Natural killer cell (primary cell): Measurements from ENCODE around the gene TTC31. TPM values are rescaled to one million over a fixed set of nuclear protein-coding genes. Genes with fewer than 3 reads are reported as not detected.

ENCODE experiments used
- ATAC-seq, 3 donors: fragments of 150-1000 bp in 2 of 3; fragments of 200-7000 bp in 1 of 3; cut with Tn5 transposase; 1 replicate in 1 of 3; 2 replicates in 2 of 3; pipeline ENCODE4 v1.10.0; 2021; ENCODE audit warnings: mild to moderate bottlenecking in 2 of 3, moderate library complexity in 2 of 3
- DNase-seq, 2 donors: peaks; one replicate each; pipeline versions ENCODE4 v3.0.0 to v3.0.0-alpha.2; 2013 to 2021; ENCODE audit warnings: mixed read lengths in 1 of 2
- H3K27ac ChIP-seq: one replicate; pipeline ENCODE4 v1.5.1; 2013; ENCODE audit warnings: mild to moderate bottlenecking, low read length
- H3K27me3 ChIP-seq: one replicate; pipeline ENCODE4 v1.6.1; 2013; ENCODE audit warnings: low read length; ENCODE audit not compliant: control insufficient read depth, insufficient read depth
- H3K36me3 ChIP-seq: one replicate; pipeline ENCODE4 v1.6.1; 2013; ENCODE audit warnings: low read length; ENCODE audit not compliant: control insufficient read depth, insufficient read depth
- H3K4me1 ChIP-seq: one replicate; pipeline ENCODE4 v1.6.1; 2013; ENCODE audit warnings: low read length; ENCODE audit not compliant: control insufficient read depth, insufficient read depth
- H3K4me3 ChIP-seq: one replicate; pipeline ENCODE4 v1.5.1; 2013; ENCODE audit warnings: low read length
- H3K9me3 ChIP-seq: one replicate; pipeline ENCODE4 v1.6.1; 2013; ENCODE audit warnings: low read length; ENCODE audit not compliant: control insufficient read depth, insufficient read depth
- H3K27ac Mint-ChIP-seq, 2 donors: one replicate each; pipeline ENCODE4 v1.8.0; 2022; ENCODE audit warnings: mild to moderate bottlenecking in 2 of 2, mixed read lengths in 2 of 2, moderate library complexity in 1 of 2
- H3K27me3 Mint-ChIP-seq, 2 donors: one replicate each; pipeline ENCODE4 v1.8.0; 2022; ENCODE audit warnings: low read depth in 2 of 2, mixed read lengths in 2 of 2
- H3K36me3 Mint-ChIP-seq: one replicate; pipeline ENCODE4 v1.8.0; 2022; ENCODE audit warnings: mixed read lengths
- H3K4me1 Mint-ChIP-seq, 2 donors: one replicate each; pipeline ENCODE4 v1.8.0; 2022; ENCODE audit warnings: mixed read lengths in 2 of 2
- H3K4me3 Mint-ChIP-seq: one replicate; pipeline ENCODE4 v1.8.0; 2022; ENCODE audit warnings: mild to moderate bottlenecking, moderate library complexity, mixed read lengths
- H3K9me3 Mint-ChIP-seq, 2 donors: one replicate each; pipeline ENCODE4 v1.8.0; 2022; ENCODE audit warnings: mixed read lengths in 2 of 2
- WGBS: methylation state at CpG from one replicate; pipeline ENCODE4 v1.1.7; 2013; ENCODE audit warnings: missing lambda C conversion rate; ENCODE audit not compliant: insufficient coverage; 5-methylcytosine and 5-hydroxymethylcytosine counted together
- intact Hi-C: fragments of 100-400 bp; cut with micrococcal nuclease; formaldehyde crosslinking; loops from one replicate; pipeline ENCODE4 v1.14.2; 2022
- total RNA-seq, 4 donors: library from RNA; stranded (reverse); fragments of 120-200 nt in 1 of 4; gene quantifications; one replicate each; pipeline versions ENCODE4 v1.2.3 to v1.2.4, GENCODE V29; 2013 to 2022
- TF ChIP-seq, protein P1 (sequence below): fragments of 200-600 bp; IDR thresholded peaks from one replicate; pipeline ENCODE4 v1.8.0; 2022; ENCODE audit warnings: antibody characterized with exemption

The TTC31 gene
- total RNA-seq, 3 donors from 2014 or later (not counting 1 experiment from before 2014, with no cell fraction given), result 51.3 to 59.7 (median 53.1) TPM

DNA sequence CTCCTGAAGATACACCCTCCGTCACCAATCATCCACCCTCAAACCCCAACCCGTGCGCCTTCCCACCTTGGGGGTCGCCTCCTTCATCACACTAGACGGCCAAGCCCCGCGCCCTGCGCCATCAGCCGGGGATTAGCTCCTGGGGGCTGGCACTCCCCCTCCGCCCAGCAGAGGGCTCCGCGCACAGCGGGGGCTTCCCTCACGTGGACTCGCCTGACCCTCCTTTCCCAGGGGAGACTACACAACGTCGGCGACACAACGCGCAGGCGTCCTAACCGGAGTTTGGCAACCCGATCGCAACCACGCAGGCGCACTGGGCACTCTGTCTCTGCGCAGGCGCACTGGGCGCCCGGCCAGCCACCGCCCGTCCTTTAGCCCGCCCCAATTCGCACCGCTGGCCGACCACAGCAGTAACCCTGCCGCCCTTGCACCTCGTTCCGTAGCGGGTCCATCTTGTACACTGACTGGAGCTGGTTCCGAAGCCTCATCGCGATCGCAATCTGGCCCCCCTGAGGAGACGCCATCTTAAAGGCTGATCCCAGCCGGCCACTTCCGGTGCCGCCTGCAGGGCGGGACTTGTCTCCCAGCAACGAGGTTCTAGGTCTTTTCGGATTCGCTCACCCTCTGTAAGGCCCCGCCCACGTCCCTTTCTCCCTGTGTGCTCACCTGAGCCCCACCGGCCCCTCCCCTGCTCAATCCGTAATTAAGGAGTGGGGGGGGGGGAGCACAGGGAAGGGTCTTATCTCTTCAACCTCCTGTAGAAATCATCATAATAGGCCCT lies 24.5 kb downstream of the TTC31 start, which contains the start of gene PCGF1:
PCGF1 (minus strand) TSS at position 551 of the 781 bp plus-strand sequence; CDS start at position 524, 27 bp downstream.
- TF ChIP-seq, protein P1, sequence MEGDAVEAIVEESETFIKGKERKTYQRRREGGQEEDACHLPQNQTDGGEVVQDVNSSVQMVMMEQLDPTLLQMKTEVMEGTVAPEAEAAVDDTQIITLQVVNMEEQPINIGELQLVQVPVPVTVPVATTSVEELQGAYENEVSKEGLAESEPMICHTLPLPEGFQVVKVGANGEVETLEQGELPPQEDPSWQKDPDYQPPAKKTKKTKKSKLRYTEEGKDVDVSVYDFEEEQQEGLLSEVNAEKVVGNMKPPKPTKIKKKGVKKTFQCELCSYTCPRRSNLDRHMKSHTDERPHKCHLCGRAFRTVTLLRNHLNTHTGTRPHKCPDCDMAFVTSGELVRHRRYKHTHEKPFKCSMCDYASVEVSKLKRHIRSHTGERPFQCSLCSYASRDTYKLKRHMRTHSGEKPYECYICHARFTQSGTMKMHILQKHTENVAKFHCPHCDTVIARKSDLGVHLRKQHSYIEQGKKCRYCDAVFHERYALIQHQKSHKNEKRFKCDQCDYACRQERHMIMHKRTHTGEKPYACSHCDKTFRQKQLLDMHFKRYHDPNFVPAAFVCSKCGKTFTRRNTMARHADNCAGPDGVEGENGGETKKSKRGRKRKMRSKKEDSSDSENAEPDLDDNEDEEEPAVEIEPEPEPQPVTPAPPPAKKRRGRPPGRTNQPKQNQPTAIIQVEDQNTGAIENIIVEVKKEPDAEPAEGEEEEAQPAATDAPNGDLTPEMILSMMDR, result no peak
- no peaks in the 10 kb centered on the region for H3K36me3 Mint-ChIP-seq
- Histone ChIP-seq H3K4me3 (peak within 1 kb of the TSS; percentile 86), H3K4me1 (peaks cover 46% of the 10 kb centered on the region), H3K27me3 (peaks cover 12% of the 10 kb centered on the region), H3K9me3 (no peaks in the 10 kb centered on the region), H3K36me3 (peaks cover 7% of the 10 kb centered on the region), H3K27ac (peak within 1 kb of the TSS; percentile 97)
- ATAC-seq (peak; percentile 88 to 97 (median 91)), DNase-seq (peak; percentile 99)
- 1% methylated on average over 52 of the region's 56 CpGs for WGBS
- intact Hi-C loops, result loop anchor here (1.0 kb wide), 3 partner anchors 22 to 49 kb away; partner anchors contain the start of genes AUP1, HTRA2, TTC31 and WBP1
- H3K27me3 Mint-ChIP-seq, result peaks cover 19 to 28% of the 10 kb centered on the region in 2 donors
- peaks cover 38 to 59% of the 10 kb centered on the region in 2 donors for H3K4me1 Mint-ChIP-seq
- peak within 1 kb of the TSS; percentile 100 for H3K4me3 Mint-ChIP-seq
- H3K9me3 Mint-ChIP-seq, result no peaks in the 10 kb centered on the region
- H3K27ac Mint-ChIP-seq, result peak within 1 kb of the TSS; percentile 100

DNA sequence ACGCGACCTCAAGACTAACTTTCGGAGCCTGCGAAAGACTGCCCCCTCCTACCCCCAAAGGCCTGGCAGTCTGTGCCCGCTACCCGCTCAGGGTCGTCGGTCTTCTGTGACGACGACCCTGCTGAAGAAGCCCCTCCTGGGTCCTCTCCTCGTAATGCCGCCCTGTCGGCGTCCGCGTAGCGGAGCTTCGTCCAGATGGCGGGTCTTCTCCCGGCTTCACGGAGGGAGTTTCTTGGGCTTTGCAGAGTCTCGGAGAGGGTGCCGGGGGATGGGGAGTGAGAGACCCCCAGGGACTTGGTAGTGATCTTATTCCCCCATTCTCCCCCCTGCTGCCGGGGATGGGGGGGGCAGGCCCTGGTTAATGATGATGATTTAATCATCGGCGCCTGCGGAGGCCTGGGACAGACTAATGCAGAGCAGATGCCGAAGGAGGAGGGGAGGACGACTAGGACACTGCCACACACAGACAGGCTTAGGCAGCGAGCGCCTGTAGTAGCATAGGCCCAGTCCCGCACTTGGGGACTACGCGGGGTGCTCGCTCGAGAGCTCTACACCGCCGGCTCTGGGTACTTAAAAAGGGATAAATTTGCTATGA lies 25.1 kb downstream of the TTC31 start:
- H3K9me3 Mint-ChIP-seq, result no peaks in the 10 kb centered on the region
- Histone ChIP-seq H3K9me3 (no peaks in the 10 kb centered on the region), H3K4me3 (peak overlapping the region; percentile 86), H3K27me3 (peaks cover 18% of the 10 kb centered on the region), H3K36me3 (peaks cover 7% of the 10 kb centered on the region), H3K4me1 (peaks cover 39% of the 10 kb centered on the region), H3K27ac (peak overlapping the region; percentile 97)
- 18% methylated on average over 35 of the region's 38 CpGs for WGBS
- TF ChIP-seq, protein P1, result no peak
- peak overlapping the region; percentile 100 for H3K4me3 Mint-ChIP-seq
- DNase-seq (peak in 1 of 2 donors; percentile 47), ATAC-seq (peak in 1 of 3 donors; percentile 4)
- H3K4me1 Mint-ChIP-seq, result peaks cover 38 to 52% of the 10 kb centered on the region in 2 donors
- H3K27ac Mint-ChIP-seq, result peak overlapping the region; percentile 100
- no peaks in the 10 kb centered on the region for H3K36me3 Mint-ChIP-seq
- intact Hi-C loops, result loop anchor here (1.0 kb wide), 3 partner anchors 21 to 50 kb away; partner anchors contain the start of genes AUP1, HTRA2, TTC31 and WBP1
- peaks cover 25 to 35% of the 10 kb centered on the region in 2 donors for H3K27me3 Mint-ChIP-seq

DNA sequence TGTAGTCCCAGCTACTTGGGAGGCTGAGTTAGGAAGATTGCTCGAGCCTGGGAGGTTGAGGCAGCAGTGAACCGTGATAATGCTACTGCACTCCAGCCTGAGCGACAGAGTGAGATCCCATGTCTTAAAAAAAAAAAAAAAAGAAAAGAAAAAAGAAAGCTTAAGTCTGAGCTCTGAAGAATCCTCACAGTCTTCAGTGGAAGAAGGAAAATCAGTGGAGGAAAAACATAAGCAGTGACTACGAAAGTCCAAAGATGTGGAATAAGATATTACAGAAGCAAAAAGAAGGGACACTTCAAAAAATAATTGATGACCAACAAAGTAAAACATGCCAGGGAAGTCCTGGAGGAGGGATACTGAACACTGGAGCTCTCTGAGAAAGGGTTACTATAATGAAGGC lies 27.4 kb downstream of the TTC31 start:
- Histone ChIP-seq H3K9me3 (no peaks in the 10 kb centered on the region), H3K4me1 (peaks cover 44% of the 10 kb centered on the region), H3K27ac (no peak overlapping the region), H3K4me3 (no peak overlapping the region), H3K36me3 (peaks cover 7% of the 10 kb centered on the region), H3K27me3 (peaks cover 39% of the 10 kb centered on the region)
- Mint-ChIP-seq H3K36me3 (no peaks in the 10 kb centered on the region), H3K27me3 (peaks cover 29 to 45% of the 10 kb centered on the region in 2 donors), H3K4me3 (no peak overlapping the region), H3K9me3 (no peaks in the 10 kb centered on the region), H3K27ac (no peak overlapping the region), H3K4me1 (peaks cover 28 to 33% of the 10 kb centered on the region in 2 donors)
- no peak for DNase-seq
- TF ChIP-seq, protein P1, result no peak
- 85% methylated on average over 4 of the region's 4 CpGs for WGBS
- no peak for ATAC-seq
- intact Hi-C loops, result no loop called here
